ENCODE results near the gene PRDX2.

Gene PRDX2

DNA sequence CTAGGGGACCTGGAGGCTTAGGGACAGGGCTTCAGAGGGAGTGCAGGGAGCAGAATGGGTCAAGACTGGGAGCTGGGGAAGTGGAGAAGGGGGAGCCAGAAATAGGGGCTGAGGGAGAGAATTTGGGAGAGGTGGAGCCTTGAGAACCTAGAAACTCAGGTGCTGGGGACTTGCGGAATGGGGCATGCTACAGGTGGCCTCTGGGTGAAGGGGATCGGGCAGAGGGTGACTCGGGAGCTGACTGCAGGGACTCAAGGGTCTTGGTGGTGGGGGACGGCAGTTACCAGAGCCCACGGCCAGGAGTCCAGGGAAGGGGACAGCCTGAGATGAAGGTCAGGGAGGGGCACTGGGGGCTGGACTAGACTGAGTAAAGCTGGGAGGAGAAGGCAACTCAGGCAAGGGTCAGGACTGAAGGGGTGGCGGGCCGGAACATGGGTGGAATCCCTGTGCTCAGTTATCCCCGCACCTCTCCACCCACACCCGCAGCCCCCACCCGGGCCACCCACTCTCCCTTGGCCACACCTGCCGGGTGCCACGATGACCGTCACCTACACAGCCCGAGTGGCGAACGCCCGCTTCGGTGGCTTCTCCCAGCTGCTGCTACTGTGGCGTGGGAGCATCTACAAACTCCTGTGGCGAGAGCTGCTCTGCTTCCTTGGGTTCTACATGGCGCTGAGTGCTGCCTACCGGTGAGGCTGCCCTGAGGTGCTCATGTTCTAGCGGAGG lies 49.4 kb downstream of the PRDX2 start:
- no peak for DNase-seq (ENCODE audit: low read depth in 2 of 2)

DNA sequence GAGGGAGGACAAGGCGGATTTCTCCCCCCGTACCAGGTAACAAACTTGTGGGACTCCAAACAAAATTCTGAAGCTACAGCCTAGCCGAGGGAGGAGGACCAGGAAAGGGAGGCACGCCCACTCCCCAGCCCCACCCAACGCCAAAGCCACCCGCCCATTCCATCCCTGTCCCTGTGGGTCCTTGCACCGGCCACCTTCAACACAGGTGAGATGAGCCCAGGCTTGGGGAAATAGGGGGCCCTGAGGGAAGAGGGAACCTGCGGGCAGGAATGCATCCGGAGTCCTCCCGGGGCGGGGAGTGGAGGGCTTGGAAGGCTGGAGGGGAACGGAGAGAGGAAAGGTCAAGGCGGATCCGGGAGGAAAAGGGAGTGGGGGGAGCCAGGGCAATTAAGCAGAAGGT lies 50.0 kb downstream of the PRDX2 start, which contains the start of gene BEST2:
Gene BEST2, plus strand, starts transcription at position 157 of the 400 bp plus-strand sequence. CDS start 802 bp downstream, outside the sequence.
- DNase-seq (ENCODE audit: low read depth in 2 of 2): no peak

DNA sequence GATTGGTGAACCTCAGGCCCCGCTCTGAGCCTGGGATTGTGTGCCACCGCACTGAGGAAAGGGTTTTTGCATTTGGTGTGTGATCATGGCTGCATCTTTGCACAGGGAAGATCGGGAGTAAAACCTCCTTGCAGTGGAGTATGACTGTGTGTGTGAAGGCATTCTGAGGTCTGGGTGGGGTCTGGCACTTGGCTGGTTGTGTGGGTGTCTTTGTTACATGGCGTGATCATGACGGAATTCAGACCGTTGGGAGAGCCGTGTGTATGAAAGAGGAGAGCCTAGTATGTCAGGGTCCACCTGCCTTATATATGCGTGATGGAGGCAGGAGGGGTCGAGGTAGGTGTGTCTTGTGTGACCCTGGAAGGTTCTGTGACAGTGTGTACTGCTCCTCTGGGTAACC lies 50.7 kb downstream of the PRDX2 start:
- no peak for DNase-seq (ENCODE audit: low read depth in 2 of 2)

DNA sequence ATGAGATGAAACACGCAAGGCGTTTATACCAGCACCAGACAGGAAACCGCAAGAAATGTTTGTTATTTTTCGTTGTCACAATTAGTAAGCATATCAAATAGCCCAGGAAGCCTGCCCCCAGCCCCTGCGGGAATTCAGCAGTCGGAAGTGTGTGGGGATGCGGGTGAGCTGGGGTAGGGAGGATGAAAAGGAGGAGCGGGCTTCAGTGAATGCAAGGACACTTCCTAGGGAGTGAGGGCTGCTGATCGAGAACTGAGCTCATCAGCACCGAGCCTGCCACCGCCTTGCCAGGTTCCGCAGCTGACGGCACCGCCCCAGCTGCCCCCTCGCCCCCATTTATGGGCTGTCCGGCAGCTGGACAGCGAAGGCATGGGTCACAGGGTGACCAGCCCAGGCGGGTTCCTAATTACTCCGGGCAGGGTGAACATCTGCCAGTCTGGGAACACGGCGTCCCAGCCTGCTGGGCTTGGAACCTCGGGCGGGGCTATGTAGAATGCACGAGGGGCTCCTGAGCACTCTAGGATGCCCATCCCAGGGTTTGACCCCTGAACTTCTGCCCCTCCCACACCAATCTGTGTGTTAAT lies 51.6 kb downstream of the PRDX2 start:
- no peak for DNase-seq (ENCODE audit: low read depth in 2 of 2)

DNA sequence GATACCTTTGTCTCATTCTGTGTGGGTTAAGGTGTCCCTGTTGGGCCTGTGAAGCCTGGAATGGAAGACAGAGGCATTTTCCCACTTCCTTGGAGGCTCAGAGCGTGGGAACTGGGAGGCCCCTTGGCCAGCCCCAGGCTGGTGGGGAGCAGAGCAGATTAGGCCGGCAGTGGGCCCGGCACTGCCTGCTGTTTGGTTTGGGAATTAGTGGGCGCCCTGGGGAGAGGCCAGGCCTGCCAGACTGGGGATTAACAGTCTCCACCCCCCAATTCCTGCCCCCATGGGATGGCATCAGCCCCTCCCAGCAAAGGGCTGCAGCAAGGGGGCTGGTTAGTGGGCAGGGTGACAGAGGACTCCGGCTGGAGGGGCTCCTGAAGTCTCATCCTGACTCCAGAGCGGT lies 53.1 kb downstream of the PRDX2 start:
- DNase-seq (ENCODE audit: low read depth in 2 of 2): no peak
